ENCODE measurements around the gene IL11.

DNA sequence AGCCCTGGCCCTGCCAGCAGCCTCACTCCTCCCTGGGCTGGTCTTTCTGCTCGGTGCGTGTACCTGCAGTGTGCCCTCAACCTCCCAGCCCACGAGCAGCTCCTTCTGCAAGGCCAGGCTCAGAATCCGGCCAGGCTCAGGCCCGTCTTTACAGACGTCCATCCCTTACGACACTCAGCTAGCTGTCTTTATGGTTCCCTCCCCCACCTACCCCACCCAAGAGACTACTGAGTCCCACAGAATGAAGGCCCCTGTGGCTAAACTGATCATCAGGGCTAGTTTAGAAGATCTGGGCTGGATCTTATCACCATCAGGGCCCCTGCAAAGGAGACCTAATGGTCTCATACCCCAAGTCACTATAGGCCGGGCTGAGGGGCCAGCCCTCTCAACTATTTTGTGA lies 55.9 kb downstream of the IL11 start:
- TF ChIP-seq, protein P1, sequence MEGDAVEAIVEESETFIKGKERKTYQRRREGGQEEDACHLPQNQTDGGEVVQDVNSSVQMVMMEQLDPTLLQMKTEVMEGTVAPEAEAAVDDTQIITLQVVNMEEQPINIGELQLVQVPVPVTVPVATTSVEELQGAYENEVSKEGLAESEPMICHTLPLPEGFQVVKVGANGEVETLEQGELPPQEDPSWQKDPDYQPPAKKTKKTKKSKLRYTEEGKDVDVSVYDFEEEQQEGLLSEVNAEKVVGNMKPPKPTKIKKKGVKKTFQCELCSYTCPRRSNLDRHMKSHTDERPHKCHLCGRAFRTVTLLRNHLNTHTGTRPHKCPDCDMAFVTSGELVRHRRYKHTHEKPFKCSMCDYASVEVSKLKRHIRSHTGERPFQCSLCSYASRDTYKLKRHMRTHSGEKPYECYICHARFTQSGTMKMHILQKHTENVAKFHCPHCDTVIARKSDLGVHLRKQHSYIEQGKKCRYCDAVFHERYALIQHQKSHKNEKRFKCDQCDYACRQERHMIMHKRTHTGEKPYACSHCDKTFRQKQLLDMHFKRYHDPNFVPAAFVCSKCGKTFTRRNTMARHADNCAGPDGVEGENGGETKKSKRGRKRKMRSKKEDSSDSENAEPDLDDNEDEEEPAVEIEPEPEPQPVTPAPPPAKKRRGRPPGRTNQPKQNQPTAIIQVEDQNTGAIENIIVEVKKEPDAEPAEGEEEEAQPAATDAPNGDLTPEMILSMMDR (IDR thresholded peaks at IDR 0.05): no peak
- TF ChIP-seq POLR2A (IDR thresholded peaks at IDR 0.05): no peak

Measured in Peyer's patch (tissue), 4 donors.